Articular chondrocyte of knee joint (primary cell): ENCODE measurements around the gene FHDC1. TPM values are rescaled to one million over a fixed set of nuclear protein-coding genes. Genes with fewer than 3 reads are reported as not detected.

Experiments used
- total RNA-seq: library from RNA; depleted of rRNA; stranded (reverse); fragments of >200 nt; gene quantifications from 2 replicates; pipeline ENCODE4 v1.2.3, GENCODE V29; 2012

Gene FHDC1, protein sequence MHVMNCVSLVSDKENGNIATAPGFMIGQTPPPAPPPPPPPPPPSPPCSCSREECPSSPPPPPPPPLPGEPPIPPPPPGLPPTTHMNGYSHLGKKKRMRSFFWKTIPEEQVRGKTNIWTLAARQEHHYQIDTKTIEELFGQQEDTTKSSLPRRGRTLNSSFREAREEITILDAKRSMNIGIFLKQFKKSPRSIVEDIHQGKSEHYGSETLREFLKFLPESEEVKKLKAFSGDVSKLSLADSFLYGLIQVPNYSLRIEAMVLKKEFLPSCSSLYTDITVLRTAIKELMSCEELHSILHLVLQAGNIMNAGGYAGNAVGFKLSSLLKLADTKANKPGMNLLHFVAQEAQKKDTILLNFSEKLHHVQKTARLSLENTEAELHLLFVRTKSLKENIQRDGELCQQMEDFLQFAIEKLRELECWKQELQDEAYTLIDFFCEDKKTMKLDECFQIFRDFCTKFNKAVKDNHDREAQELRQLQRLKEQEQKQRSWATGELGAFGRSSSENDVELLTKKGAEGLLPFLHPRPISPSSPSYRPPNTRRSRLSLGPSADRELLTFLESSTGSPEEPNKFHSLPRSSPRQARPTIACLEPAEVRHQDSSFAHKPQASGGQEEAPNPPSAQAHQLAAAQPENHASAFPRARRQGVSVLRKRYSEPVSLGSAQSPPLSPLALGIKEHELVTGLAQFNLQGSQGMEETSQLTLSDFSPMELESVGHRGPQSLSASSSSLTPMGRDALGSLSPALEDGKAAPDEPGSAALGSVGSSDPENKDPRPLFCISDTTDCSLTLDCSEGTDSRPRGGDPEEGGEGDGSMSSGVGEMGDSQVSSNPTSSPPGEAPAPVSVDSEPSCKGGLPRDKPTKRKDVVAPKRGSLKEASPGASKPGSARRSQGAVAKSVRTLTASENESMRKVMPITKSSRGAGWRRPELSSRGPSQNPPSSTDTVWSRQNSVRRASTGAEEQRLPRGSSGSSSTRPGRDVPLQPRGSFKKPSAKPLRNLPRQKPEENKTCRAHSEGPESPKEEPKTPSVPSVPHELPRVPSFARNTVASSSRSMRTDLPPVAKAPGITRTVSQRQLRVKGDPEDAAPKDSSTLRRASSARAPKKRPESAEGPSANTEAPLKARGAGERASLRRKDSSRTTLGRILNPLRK
- 0.76 and 0.91 TPM in 2 replicates for total RNA-seq

DNA sequence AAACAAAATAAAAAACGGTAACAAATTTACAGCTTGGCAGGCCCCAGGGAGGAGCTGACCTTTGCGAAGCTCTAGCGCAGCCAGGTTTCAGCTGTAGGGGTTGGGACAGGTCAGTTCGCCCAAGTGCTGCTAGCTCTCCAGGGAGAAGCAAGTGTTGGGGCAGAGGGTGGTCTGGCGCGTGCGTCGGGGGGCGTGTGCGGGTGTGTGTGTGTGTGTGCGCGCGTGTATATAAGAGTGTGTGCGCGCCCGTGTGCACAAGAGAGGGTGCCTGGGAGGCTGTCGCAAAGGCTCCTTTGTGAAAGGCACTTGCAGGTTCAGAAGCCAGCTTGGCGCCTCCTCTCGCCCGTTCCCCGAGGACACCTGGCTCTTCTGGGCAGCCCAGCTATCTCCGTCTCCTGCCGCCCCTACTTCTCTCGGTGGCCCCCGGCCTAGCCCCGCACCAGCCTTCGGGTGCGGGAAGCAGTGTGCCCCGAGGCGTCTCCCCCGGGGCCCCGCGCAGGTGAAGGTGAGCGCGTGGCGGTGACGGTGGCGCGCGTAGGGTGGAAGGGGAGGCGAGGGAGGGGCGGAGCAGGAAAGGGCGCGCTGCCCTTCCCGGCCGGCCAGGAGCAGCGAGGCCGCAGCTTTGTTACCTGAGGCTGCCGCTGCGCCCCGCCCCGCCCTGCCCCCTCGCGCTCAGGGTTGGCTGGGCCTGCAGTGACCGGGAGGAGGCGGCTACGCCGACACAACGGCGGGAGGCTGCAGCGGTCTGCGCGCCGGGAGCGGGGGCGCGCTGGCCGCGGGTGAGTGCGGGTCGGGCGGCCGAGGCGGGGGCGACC, at the start of gene FHDC1:
Gene FHDC1, plus strand, starts transcription at position 693 of the 815 bp plus-strand sequence. CDS start 6,735 bp downstream, outside the sequence.

Other genes with a start within 250 kb of the FHDC1 start
- 0.22 and 0.39 TPM in 2 replicates for gene TIGD4, start 156.6 kb upstream of the FHDC1 start, total RNA-seq
- gene ARFIP1, start 156.4 kb upstream of the FHDC1 start, total RNA-seq, result 44.7 and 46.0 TPM in 2 replicates